Erythroblast (primary cell): ENCODE data around the gene CAMSAP1.

Source experiments
- GATA1 ChIP-seq: IDR thresholded peaks from 2 replicates; pipeline ENCODE4 v1.6.1; 2011; ENCODE audit warnings: low read depth, mild to moderate bottlenecking, control low read depth, low read length, moderate library complexity
- POLR2A ChIP-seq: IDR thresholded peaks from 2 replicates; pipeline ENCODE4 v1.6.1; 2011; ENCODE audit warnings: mild to moderate bottlenecking, low read length

- TF ChIP-seq POLR2A: no peak
- no peak for TF ChIP-seq GATA1
Measured at GRCh38 chr9:135849181-135849580, 58.2 kb downstream of the CAMSAP1 start.
